Upper lobe of left lung (tissue), 4 donors: ENCODE results near the gene ZNF609.

Source experiments
- CTCF ChIP-seq, 6 experiments: fragments of 450-650 bp in 4 of 6; fragments of 200-600 bp in 2 of 6; sonication (generic) in 2 of 6; IDR thresholded peaks; one replicate each; pipeline ENCODE4 v1.5.1; 2016 to 2019; ENCODE audit warnings: antibody characterized with exemption in 6 of 6
- POLR2A ChIP-seq, 4 donors: fragments of 450-650 bp; IDR thresholded peaks; one replicate each; pipeline ENCODE4 v1.5.1; 2016 to 2017; ENCODE audit warnings: antibody characterized with exemption in 4 of 4, mild to moderate bottlenecking in 2 of 4

- TF ChIP-seq CTCF (IDR thresholded peaks at IDR 0.05) (no peak), POLR2A (IDR thresholded peaks at IDR 0.05) (no peak)
Observed at GRCh38 chr15:64642875-64643274, 182.5 kb downstream of the ZNF609 start.
